Pancreas (tissue), 10 donors: Measurements from ENCODE around the gene MBD3L4. TPM values are rescaled to one million over a fixed set of nuclear protein-coding genes. Genes with fewer than 3 reads are reported as not detected.

ENCODE experiments used
- ATAC-seq, 4 donors: fragments of 200-7000 bp; cut with Tn5 transposase; one replicate each; pipeline versions ENCODE4 v1.8.0 to v1.9.1; 2020; ENCODE audit warnings: mild to moderate bottlenecking in 4 of 4, moderate library complexity in 4 of 4
- DNase-seq, 6 donors: peaks; one replicate each; pipeline ENCODE4 v3.0.0-alpha.2; 2020
- FAIRE-seq: peaks from 2 replicates; lab custom pipeline; 2012; peaks lifted over from hg19 to GRCh38; lab: Jason Lieb, UNC
- H3K27ac ChIP-seq, 4 donors: fragments of 200-600 bp; sonication (generic); 1 replicate in 3 of 4; 2 replicates in 1 of 4; pipeline versions ENCODE4 v1.5.0 to v1.8.0; 2020
- H3K27me3 ChIP-seq, 4 donors: fragments of 200-600 bp; one replicate each; pipeline ENCODE4 v1.8.0; 2021
- H3K36me3 ChIP-seq, 3 donors: fragments of 200-600 bp; sonication (generic) in 1 of 3; one replicate each; pipeline versions ENCODE4 v1.5.0 to v1.8.0; 2020 to 2021
- H3K4me1 ChIP-seq, 3 donors: fragments of 200-600 bp; one replicate each; pipeline ENCODE4 v1.8.0; 2021
- H3K4me3 ChIP-seq, 4 donors: fragments of 200-600 bp; sonication (generic) in 2 of 4; one replicate each; pipeline versions ENCODE4 v1.5.0 to v1.8.0; 2020 to 2021
- H3K9me3 ChIP-seq, 4 donors: fragments of 200-600 bp; one replicate each; pipeline ENCODE4 v1.8.0; 2021
- CTCF ChIP-seq, 4 donors: fragments of 200-600 bp; sonication (generic) in 3 of 4; IDR thresholded peaks; one replicate each; pipeline versions ENCODE4 v1.5.0 to v1.8.0; 2021; ENCODE audit warnings: antibody characterized with exemption in 4 of 4
- whole genome bisulfite sequencing, 2 donors: extraction: QIAGEN DNeasy Blood & Tissue Kit; methylation state at CpG; one replicate each; pipeline ENCODE4 v1.1.7; 2013; 5-methylcytosine and 5-hydroxymethylcytosine counted together
- intact Hi-C, 3 donors: fragments of 100-400 bp; cut with DNase I; formaldehyde crosslinking; loops; one replicate each; pipeline versions ENCODE4 v1.11.1 to v1.14.2; 2022
- polyA plus RNA-seq, 2 donors: library from polyadenylated mRNA; stranded (reverse); fragments of 200-250 nt; gene quantifications; one replicate each; pipeline ENCODE4 v1.2.3, GENCODE V29; 2013
- total RNA-seq, 6 donors: library from RNA; stranded (reverse); fragmentation: NEBNext Ultra II Directional in 4 of 6; extraction: Animal tissue kit (Norgen Biotek cat#: 25700) in 4 of 6; gene quantifications; one replicate each; pipeline versions ENCODE4 v1.2.1 to v1.2.4, GENCODE V29; 2021 to 2023
- donor health status: healthy with polysubstance abuse.
- donor health status: DM: no; HTN: no; CAD: no; lungs with moderate emphysema.
- donor health status: DM: no; HTN: no; CAD: no.
- donor health status: control.
- donor health status: control.
- donor health status: Bipolar disorder and iron deficiency.
- donor health status: DM: yes; HTN: yes; CAD: no.
- donor health status: DM: no; HTN: no; CAD: no.
- donor health status: DM: no; HTN: no; CAD: no.
- donor health status: DM: yes; HTN: yes; CAD: no.

Gene MBD3L4
- total and polyA plus RNA-seq, 8 donors: not detected

- 46 to 50% methylated on average over 18 of the region's 18 CpGs for whole genome bisulfite sequencing, 2 donors
- peak in 3 of 4 donors; percentile 65 to 74 (median 67) for ATAC-seq
- Histone ChIP-seq H3K27ac (no peak overlapping the region), H3K4me3 (no peak overlapping the region), H3K4me1 (no peaks in the 10 kb centered on the region), H3K9me3 (no peaks in the 10 kb centered on the region), H3K36me3 (no peaks in the 10 kb centered on the region), H3K27me3 (peaks cover 0 to 5% (median 0%) of the 10 kb centered on the region in 4 donors)
- peak; percentile 23 to 86 (median 58) for TF ChIP-seq CTCF (IDR thresholded peaks at IDR 0.05)
- FAIRE-seq: no peak
- intact Hi-C loops: no loop called here
- DNase-seq: no peak
Observed at GRCh38 chr19:7004313-7004931, 35.6 kb downstream of the MBD3L4 start.

- ATAC-seq (no peak), FAIRE-seq (no peak), DNase-seq (no peak)
- no peak overlapping the region for H3K27ac ChIP-seq
- no peak for TF ChIP-seq CTCF (IDR thresholded peaks at IDR 0.05)
- H3K36me3 ChIP-seq: no peaks in the 10 kb centered on the region
- intact Hi-C loops: no loop called here
- no peak overlapping the region for H3K4me3 ChIP-seq
- peaks cover 0 to 5% (median 0%) of the 10 kb centered on the region in 4 donors for H3K27me3 ChIP-seq
- WGBS, 2 donors: 40 to 43% methylated on average over 1 of the region's 1 CpG
- no peaks in the 10 kb centered on the region for H3K9me3 ChIP-seq
- no peaks in the 10 kb centered on the region for H3K4me1 ChIP-seq
Observed at GRCh38 chr19:7000816-7001215, 39.2 kb downstream of the MBD3L4 start.

GRCh38 chr19:7000333-7000732, 39.6 kb downstream of the MBD3L4 start:
- WGBS, 2 donors: 45 to 51% methylated on average over 3 of the region's 3 CpGs
- peaks cover 0 to 5% (median 0%) of the 10 kb centered on the region in 4 donors for H3K27me3 ChIP-seq
- no peak for FAIRE-seq
- H3K4me1 ChIP-seq: no peaks in the 10 kb centered on the region
- ATAC-seq: peak in 1 of 4 donors; percentile 64
- H3K27ac ChIP-seq: no peak overlapping the region
- DNase-seq: no peak
- TF ChIP-seq CTCF (IDR thresholded peaks at IDR 0.05): no peak
- no peaks in the 10 kb centered on the region for H3K9me3 ChIP-seq
- no peaks in the 10 kb centered on the region for H3K36me3 ChIP-seq
- H3K4me3 ChIP-seq: no peak overlapping the region
- intact Hi-C loops: no loop called here

GRCh38 chr19:6999933-7000332, 40.0 kb downstream of the MBD3L4 start:
- no peak overlapping the region for H3K4me3 ChIP-seq
- no peak for DNase-seq
- H3K27me3 ChIP-seq: peaks cover 0 to 5% (median 0%) of the 10 kb centered on the region in 4 donors
- intact Hi-C loops: no loop called here
- no peak for FAIRE-seq
- 46 to 63% methylated on average over 7 of the region's 7 CpGs for WGBS, 2 donors
- H3K9me3 ChIP-seq: no peaks in the 10 kb centered on the region
- TF ChIP-seq CTCF (IDR thresholded peaks at IDR 0.05): no peak
- H3K36me3 ChIP-seq: no peaks in the 10 kb centered on the region
- no peak for ATAC-seq
- H3K4me1 ChIP-seq: no peaks in the 10 kb centered on the region
- H3K27ac ChIP-seq: no peak overlapping the region
